ENCODE data around the gene ZNF516. TPM values are rescaled to one million over a fixed set of nuclear protein-coding genes. Genes with fewer than 3 reads are reported as not detected.

ZNF516 gene
- total and polyA plus RNA-seq, 10 of the 15 experiments (the other 5 are each of a cell fraction or from before 2014, with no cell fraction given) = 2.0 to 32.0 (median 8.3) TPM

DNA sequence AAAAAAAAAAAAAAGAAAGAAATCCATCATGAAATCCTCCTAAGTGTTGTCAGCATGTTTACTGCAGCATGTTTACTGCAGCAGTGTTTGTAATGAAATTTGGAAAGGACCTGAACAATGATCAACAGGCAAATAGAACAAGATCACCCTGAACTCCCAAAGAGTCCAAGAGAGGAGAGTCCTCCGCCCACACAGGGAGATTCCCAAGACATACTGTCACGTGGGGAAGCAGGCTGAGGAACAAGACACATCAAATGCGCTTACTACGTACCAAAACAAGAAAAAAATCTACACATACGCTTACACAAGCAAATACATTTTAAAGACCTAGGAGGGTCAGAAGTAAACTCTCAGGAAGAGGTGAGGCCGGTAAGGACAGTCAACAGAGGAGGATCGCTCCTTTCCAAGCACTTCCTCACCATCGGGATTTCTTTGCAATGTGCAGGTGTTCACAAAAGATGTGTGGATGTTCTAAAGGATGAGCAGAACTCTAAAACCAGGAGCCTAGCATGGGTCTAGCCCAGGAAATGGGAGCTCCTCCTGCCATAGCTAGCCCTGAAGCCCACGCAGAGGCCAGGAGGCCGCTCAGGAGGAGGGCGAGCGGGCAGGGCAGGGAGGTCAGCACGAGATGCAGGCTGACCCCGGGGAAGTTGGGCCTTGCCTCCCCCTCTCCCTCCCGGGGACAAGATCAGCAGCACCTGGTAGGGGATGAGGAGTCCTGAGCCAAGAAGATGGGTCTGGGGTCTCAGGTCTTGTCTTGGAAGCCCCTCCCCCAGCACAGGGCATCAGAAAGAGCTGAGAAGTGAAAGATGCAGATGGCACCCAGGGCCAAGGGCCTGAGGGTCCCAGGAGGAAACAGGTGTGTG, 66.4 kb downstream of the ZNF516 start:
- Histone ChIP-seq H3K9me3 (replicated peaks; ENCODE audit: control insufficient read depth, insufficient read depth, low read length) (no peaks in the 10 kb centered on the region; the same call in 2 of the 3 replicates), H3K36me3 (ENCODE audit: control insufficient read depth in 2 of 2, insufficient read depth in 2 of 2, low read length in 1 of 2) (peaks cover 7 to 8% of the 10 kb centered on the region in 2 experiments; a peak in 3 of 4 replicates), H3K27me3 (replicated peaks in 1 of 2; ENCODE audit: control insufficient read depth in 2 of 2, insufficient read depth in 2 of 2, low read length in 1 of 2) (no peaks in the 10 kb centered on the region), H3K4me2 (ENCODE audit: control insufficient read depth, insufficient read depth) (no peak overlapping the region), H3K4me1 (ENCODE audit: control insufficient read depth, insufficient read depth, low read length) (no peaks in the 10 kb centered on the region), H3K79me2 (ENCODE audit: control insufficient read depth, insufficient read depth, low read length) (peaks cover 19% of the 10 kb centered on the region), H3K9ac (ENCODE audit: control insufficient read depth, insufficient read depth, low read length) (no peak overlapping the region), H3K4me3 (no peak overlapping the region), H4K20me1 (ENCODE audit: control insufficient read depth, insufficient read depth) (no peaks in the 10 kb centered on the region; the same call in 1 of the 2 replicates), H2AFZ (ENCODE audit: control insufficient read depth, low read depth, low read length) (no peak overlapping the region), H3K27ac (ENCODE audit: control insufficient read depth, insufficient read depth) (no peak overlapping the region)
- FAIRE-seq = no peak
- CTCF ChIA-PET = interaction anchor here (2.7 kb wide), 1 partner anchor 30 kb away, joined by 7 read pairs; no protein-coding TSS in a partner anchor
- SMC1A ChIA-PET (ENCODE audit: uncharacterized antibody, unreplicated experiment) = no interaction called here
- POLR2A ChIA-PET = interaction anchor here (0.6 to 1.2 kb wide), 2 partner anchors 11 to 599 kb away, joined by 3 read pairs; no protein-coding TSS in a partner anchor
- WGBS (ENCODE audit: insufficient coverage, insufficient replicate concordance, low lambda C conversion rate, missing lambda C conversion rate) = 88% methylated on average over 15 of the region's 15 CpGs
- no TSS peak for BruUV-seq (replicated peaks)
- DNase-seq (ENCODE audit: low read depth, low spot score) = no peak
- TF ChIP-seq RUNX3 (IDR thresholded peaks at IDR 0.05; ENCODE audit: low read length) = no peak
- TF ChIP-seq BMI1 (IDR thresholded peaks at IDR 0.05; ENCODE audit: borderline replicate concordance) = no peak
- TF ChIP-seq FOXM1 (IDR thresholded peaks at IDR 0.05; ENCODE audit: low read depth, low read length) = no peak
- TF ChIP-seq POLR2A (IDR thresholded peaks at IDR 0.05; ENCODE audit: low read depth, low read length) = no peak
- TF ChIP-seq, protein P1, sequence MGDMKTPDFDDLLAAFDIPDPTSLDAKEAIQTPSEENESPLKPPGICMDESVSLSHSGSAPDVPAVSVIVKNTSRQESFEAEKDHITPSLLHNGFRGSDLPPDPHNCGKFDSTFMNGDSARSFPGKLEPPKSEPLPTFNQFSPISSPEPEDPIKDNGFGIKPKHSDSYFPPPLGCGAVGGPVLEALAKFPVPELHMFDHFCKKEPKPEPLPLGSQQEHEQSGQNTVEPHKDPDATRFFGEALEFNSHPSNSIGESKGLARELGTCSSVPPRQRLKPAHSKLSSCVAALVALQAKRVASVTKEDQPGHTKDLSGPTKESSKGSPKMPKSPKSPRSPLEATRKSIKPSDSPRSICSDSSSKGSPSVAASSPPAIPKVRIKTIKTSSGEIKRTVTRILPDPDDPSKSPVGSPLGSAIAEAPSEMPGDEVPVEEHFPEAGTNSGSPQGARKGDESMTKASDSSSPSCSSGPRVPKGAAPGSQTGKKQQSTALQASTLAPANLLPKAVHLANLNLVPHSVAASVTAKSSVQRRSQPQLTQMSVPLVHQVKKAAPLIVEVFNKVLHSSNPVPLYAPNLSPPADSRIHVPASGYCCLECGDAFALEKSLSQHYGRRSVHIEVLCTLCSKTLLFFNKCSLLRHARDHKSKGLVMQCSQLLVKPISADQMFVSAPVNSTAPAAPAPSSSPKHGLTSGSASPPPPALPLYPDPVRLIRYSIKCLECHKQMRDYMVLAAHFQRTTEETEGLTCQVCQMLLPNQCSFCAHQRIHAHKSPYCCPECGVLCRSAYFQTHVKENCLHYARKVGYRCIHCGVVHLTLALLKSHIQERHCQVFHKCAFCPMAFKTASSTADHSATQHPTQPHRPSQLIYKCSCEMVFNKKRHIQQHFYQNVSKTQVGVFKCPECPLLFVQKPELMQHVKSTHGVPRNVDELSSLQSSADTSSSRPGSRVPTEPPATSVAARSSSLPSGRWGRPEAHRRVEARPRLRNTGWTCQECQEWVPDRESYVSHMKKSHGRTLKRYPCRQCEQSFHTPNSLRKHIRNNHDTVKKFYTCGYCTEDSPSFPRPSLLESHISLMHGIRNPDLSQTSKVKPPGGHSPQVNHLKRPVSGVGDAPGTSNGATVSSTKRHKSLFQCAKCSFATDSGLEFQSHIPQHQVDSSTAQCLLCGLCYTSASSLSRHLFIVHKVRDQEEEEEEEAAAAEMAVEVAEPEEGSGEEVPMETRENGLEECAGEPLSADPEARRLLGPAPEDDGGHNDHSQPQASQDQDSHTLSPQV (IDR thresholded peaks at IDR 0.05) = no peak
- no peak for TF ChIP-seq SP1 (IDR thresholded peaks at IDR 0.05; ENCODE audit: low read depth, low read length)
- intact Hi-C loops (cut with micrococcal nuclease; ENCODE audit: unreplicated experiment) = no loop called here
- ATAC-seq = no peak
- RAD21 ChIA-PET (ENCODE audit: unreplicated experiment) = no interaction called here
- in situ Hi-C loops (cut with MboI) = no loop called here

Measured in GM12878 (cell line).